Vagina (tissue), 2 donors: ENCODE measurements around the gene KIAA0825. TPM values are rescaled to one million over a fixed set of nuclear protein-coding genes. Genes with fewer than 3 reads are reported as not detected.

Experiments used
- DNase-seq, 2 donors: peaks; one replicate each; pipeline ENCODE4 v3.0.0-alpha.2; 2017; ENCODE audit errors: extremely low spot score in 2 of 2
- H3K27ac ChIP-seq: fragments of 200-600 bp; sonication (generic); one replicate; pipeline ENCODE4 v1.5.1; 2019
- H3K27me3 ChIP-seq: fragments of 200-600 bp; sonication (generic); one replicate; pipeline ENCODE4 v1.5.1; 2019
- H3K36me3 ChIP-seq, 2 donors: fragments of 200-600 bp; sonication (generic); one replicate each; pipeline ENCODE4 v1.5.1; 2017 to 2019
- H3K4me1 ChIP-seq: fragments of 200-600 bp; sonication (generic); one replicate; pipeline ENCODE4 v1.5.1; 2019
- H3K4me3 ChIP-seq, 2 donors: fragments of 200-600 bp; sonication (generic); 1 replicate in 1 of 2; 2 replicates in 1 of 2; pipeline ENCODE4 v1.5.1; 2016 to 2019
- H3K9me3 ChIP-seq: fragments of 200-600 bp; sonication (generic); one replicate; pipeline ENCODE4 v1.5.1; 2019
- CTCF ChIP-seq, 3 experiments: fragments of 450-650 bp in 2 of 3; fragments of 200-600 bp in 1 of 3; sonication (generic) in 1 of 3; IDR thresholded peaks; one replicate each; pipeline ENCODE4 v1.5.1; 2017 to 2019; ENCODE audit warnings: antibody characterized with exemption in 3 of 3, mild to moderate bottlenecking in 2 of 3, moderate library complexity in 2 of 3
- POLR2A ChIP-seq, 2 donors: fragments of 450-650 bp; IDR thresholded peaks; one replicate each; pipeline ENCODE4 v1.6.1; 2017; ENCODE audit warnings: antibody characterized with exemption in 2 of 2, mild to moderate bottlenecking in 2 of 2, moderate library complexity in 2 of 2
- POLR2AphosphoS5 ChIP-seq, 2 donors: sonication (generic); formaldehyde crosslinking; IDR thresholded peaks; one replicate each; pipeline ENCODE4 v1.9.0; 2017; ENCODE audit warnings: antibody characterized with exemption in 2 of 2, mild to moderate bottlenecking in 2 of 2, low read depth in 1 of 2; ENCODE audit not compliant: insufficient read depth in 1 of 2
- intact Hi-C: fragments of 100-400 bp; cut with DNase I; formaldehyde crosslinking; loops from one replicate; pipeline ENCODE4 v1.15.1; 2023
- total RNA-seq: library from RNA; depleted of rRNA; stranded (reverse); fragments of >200 nt; gene quantifications from one replicate; pipeline ENCODE4 v1.2.3, GENCODE V29; 2016

KIAA0825 gene
- total RNA-seq, 1 donor from 2014 or later, result 2.5 TPM

DNA sequence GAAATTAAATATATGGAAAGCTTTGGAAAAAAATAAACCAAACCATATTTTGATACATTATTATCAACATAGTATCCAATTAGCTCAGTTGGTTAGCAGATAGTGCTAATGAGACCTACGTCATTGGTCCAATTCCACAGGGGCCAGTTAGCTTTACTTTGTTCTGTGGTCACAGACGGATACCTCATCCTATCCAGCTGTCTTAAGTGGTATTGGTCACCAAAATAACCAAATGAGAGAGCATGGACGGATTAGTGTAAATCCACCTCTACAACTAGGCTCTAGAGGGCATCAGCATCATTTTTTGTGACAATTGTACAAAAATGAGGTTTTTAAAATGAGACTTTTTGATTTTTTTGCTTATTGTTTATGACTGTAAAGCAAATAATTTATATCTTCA is 364.2 kb downstream of the KIAA0825 start:
- no peak overlapping the region for H3K4me3 ChIP-seq
- TF ChIP-seq POLR2A (IDR thresholded peaks at IDR 0.05), result no peak
- TF ChIP-seq POLR2AphosphoS5 (IDR thresholded peaks at IDR 0.05; ENCODE audit: insufficient read depth in 1 of 2, low read depth in 1 of 2), result no peak
- TF ChIP-seq CTCF (IDR thresholded peaks at IDR 0.05), result no peak
- intact Hi-C loops, result no loop called here
- H3K27me3 ChIP-seq, result no peaks in the 10 kb centered on the region
- DNase-seq, result no peak
- H3K9me3 ChIP-seq, result no peaks in the 10 kb centered on the region
- H3K27ac ChIP-seq, result no peak overlapping the region
- no peaks in the 10 kb centered on the region for H3K36me3 ChIP-seq
- H3K4me1 ChIP-seq, result no peaks in the 10 kb centered on the region

DNA sequence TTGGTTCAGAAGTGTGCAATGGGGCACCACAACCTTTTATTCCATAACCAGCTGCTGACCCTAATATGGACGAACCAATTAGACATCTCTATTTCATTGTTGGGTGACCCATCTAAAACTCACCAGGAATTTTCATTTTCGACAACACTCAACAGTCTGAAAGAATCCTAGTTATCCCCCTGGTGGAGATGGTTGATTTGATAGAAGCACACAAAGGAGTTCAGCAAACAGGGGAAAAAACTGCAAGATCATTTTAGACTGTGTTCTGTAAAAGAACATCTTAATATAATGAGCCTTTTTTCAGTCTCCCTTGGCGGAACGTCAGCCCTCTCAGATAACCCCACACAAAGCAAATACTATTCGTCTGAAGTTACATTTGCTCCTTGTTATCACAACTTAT is 367.4 kb downstream of the KIAA0825 start:
- DNase-seq, result no peak
- no peak overlapping the region for H3K4me3 ChIP-seq
- H3K27ac ChIP-seq, result no peak overlapping the region
- no peak for TF ChIP-seq POLR2AphosphoS5 (IDR thresholded peaks at IDR 0.05; ENCODE audit: insufficient read depth in 1 of 2, low read depth in 1 of 2)
- no peak for TF ChIP-seq CTCF (IDR thresholded peaks at IDR 0.05)
- TF ChIP-seq POLR2A (IDR thresholded peaks at IDR 0.05), result no peak
- intact Hi-C loops, result no loop called here
- no peaks in the 10 kb centered on the region for H3K9me3 ChIP-seq
- H3K4me1 ChIP-seq, result no peaks in the 10 kb centered on the region
- no peaks in the 10 kb centered on the region for H3K27me3 ChIP-seq
- no peaks in the 10 kb centered on the region for H3K36me3 ChIP-seq

DNA sequence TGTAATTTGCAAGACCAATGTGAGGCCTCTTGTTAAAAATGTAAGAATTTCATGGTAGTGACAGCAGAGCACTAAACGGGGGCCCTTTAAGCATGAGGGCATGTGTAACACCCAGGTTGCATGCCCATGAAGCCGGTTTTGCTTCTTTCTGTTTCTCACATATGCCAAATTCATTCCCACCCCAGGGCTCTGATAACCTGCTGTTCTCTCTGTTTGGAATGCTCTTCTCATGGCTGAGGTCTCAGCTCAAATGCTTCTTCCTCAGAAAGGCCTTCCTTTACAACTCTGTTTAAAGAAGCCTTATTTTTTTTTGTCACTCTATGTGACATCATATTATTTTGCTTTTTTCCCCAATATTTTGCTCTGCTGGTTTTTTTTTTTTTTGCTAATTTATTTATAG is 369.0 kb downstream of the KIAA0825 start:
- Histone ChIP-seq H3K4me1 (no peaks in the 10 kb centered on the region), H3K27me3 (no peaks in the 10 kb centered on the region), H3K27ac (no peak overlapping the region), H3K9me3 (no peaks in the 10 kb centered on the region), H3K4me3 (no peak overlapping the region), H3K36me3 (no peaks in the 10 kb centered on the region)
- intact Hi-C loops, result no loop called here
- no peak for TF ChIP-seq POLR2AphosphoS5 (IDR thresholded peaks at IDR 0.05; ENCODE audit: insufficient read depth in 1 of 2, low read depth in 1 of 2)
- no peak for DNase-seq

DNA sequence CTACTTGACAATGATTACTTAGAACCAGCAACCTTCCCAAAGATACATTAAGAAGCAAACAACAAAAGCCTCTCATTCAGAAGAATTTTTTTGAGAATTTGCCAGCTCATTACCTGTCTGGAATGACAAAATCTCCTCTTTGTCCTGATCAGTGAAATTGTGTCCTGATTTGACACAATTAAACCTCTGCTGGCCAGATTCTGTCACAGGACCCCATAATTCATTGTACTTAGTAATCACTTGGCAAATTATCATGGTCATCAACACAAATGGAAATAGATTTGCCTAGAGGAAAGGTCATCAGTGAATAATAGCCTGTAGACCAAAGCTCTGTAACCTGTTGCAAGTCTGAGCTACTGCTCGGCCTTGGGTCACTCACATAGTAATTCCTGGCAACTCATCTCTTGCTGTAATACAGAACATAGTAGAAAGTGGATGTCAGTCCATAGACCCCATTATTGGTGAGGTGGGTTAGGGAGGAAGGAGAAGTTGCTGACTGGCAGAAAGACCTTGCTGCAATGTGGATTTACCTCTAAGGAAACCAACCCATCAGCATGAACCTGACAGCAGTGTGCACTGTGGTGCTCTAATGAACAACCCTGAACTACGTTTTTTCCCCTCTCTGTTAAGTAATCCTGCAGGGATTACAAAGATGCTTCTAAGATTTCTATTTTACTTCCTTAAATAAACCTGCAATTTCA is 370.1 kb downstream of the KIAA0825 start:
- intact Hi-C loops, result no loop called here
- Histone ChIP-seq H3K27me3 (no peaks in the 10 kb centered on the region), H3K27ac (no peak overlapping the region), H3K36me3 (no peaks in the 10 kb centered on the region), H3K4me3 (no peak overlapping the region), H3K9me3 (no peaks in the 10 kb centered on the region), H3K4me1 (no peaks in the 10 kb centered on the region)
- no peak for DNase-seq
- TF ChIP-seq CTCF (IDR thresholded peaks at IDR 0.05) (no peak), POLR2AphosphoS5 (IDR thresholded peaks at IDR 0.05; ENCODE audit: insufficient read depth in 1 of 2, low read depth in 1 of 2) (no peak), POLR2A (IDR thresholded peaks at IDR 0.05) (no peak)

DNA sequence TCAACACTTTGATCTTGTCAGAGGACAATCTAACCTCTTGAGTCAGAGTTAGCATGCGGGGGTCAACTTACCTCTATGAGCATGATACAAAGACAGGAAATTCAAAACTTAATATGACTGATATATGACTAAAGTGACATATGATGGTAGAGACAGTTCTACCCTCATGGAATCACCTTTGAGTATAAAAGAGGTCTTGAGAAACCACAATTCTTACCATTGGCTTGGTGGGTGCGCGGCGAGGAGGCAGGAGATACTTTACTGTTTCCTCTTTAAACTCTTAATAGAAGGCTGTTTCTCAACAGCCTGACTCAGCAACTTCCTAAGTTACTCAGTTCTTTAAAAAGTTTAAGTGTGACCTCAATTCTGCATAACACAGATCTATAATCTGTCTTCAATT is 372.8 kb downstream of the KIAA0825 start:
- no peak overlapping the region for H3K4me3 ChIP-seq
- no peaks in the 10 kb centered on the region for H3K27me3 ChIP-seq
- DNase-seq, result no peak
- no peak overlapping the region for H3K27ac ChIP-seq
- no peaks in the 10 kb centered on the region for H3K4me1 ChIP-seq
- intact Hi-C loops, result no loop called here
- TF ChIP-seq POLR2A (IDR thresholded peaks at IDR 0.05), result no peak
- TF ChIP-seq POLR2AphosphoS5 (IDR thresholded peaks at IDR 0.05; ENCODE audit: insufficient read depth in 1 of 2, low read depth in 1 of 2), result no peak
- no peak for TF ChIP-seq CTCF (IDR thresholded peaks at IDR 0.05)
- H3K9me3 ChIP-seq, result no peaks in the 10 kb centered on the region
- no peaks in the 10 kb centered on the region for H3K36me3 ChIP-seq
